NCI-H2171 treated with DMSO at 0.1 percent for 48 hours (cell line): ENCODE data around the gene RPTOR.
"Not testable (repeated sequence)": the region's sequence is repeated elsewhere in the genome, so short reads cannot be mapped to it uniquely, and the experiment has no call there.

Source experiments
- DNase-seq: peaks from one replicate; lab custom pipeline; 2025; lab: John Stamatoyannopoulos, UW

The RPTOR gene

DNA sequence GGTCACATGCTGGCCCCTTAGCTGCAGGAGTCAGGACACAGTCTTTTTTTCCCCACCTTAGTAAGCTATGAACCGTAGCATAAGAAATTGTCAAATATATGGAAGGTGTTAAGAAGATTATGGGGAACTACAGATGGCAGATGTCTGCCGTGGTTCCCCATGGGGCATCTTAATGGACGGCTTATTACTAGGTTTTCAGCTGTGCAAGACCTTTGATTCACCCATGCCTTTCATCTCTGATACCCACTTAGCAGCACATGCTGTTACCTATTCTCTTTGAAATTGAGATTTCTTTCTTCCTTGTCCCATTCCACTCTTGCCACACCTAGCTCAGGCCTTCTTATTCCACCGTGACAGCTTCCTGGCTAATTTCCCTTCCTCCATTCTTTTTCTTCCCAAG lies 70.7 kb downstream of the RPTOR start:
- peak; percentile 75 for DNase-seq

DNA sequence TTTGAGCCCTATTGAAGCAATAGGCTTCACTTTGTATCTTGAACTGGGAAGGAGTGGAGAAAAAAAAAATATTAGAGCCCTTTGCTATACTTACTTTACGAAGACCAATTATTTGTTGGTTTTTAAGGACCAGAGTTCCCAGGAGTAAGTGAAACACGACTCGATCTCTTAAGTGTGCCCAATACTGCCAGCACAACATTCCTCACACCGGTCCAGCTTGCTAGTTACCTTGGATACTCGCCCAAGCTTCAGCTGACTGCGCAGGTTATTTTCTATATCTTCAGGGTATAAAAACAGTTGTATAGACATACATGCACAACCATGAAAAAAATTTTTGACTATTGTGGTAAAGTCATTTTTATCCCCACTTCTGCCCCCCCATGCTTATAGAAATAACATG lies 72.1 kb downstream of the RPTOR start:
- DNase-seq: no peak

DNA sequence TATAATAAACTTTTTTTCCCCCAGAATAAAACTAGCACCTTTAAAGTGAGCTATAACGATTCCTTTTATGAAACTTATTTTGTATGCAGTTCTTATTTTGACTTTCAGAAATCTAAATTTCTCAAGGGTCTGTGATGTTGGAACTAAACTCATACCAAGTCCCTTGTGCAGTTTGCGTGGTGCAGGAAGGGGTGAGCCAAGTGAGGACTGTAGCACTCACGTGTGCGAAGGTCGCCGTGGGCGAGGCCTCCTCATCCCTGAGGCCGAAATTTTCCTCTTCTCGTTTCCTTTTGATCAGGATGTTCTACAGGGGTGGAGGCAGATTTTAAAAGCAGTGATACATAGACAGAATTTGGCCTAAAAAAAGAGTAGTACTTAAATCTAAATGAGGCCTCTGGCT lies 73.7 kb downstream of the RPTOR start:
- DNase-seq: no peak

DNA sequence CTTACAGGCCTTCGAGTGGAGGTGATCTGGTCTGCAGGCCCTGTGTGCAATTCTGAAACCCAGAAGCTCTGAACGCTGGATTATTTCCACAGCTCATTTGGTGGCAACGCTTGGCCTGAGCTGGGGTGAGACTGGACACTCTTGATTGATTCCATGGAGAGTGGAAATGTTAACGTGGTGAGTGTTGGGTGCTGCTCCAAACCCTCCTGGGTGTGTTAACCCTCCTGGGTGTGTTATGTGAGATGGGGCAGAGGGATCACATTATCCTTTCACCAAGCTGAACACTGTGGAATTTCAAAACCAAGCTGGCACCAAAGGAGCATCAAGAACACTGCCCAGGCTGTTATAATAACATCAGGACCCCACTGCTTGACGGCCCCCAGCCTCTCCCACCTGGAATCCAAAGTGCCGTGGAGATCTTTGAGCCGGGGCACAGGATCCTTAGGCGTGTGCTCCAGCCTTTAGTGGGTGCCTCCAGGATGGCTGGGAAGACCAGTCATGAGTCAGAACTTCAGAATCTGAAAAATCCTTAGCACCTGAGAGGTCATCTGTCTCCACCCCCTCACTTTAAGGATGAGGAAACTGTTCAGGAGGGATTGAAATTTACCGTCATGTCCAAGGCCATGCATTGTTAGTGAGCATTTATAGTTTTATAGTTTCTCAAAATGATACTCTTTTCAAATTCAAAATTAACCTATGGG lies 75.0 kb downstream of the RPTOR start:
- no peak for DNase-seq

DNA sequence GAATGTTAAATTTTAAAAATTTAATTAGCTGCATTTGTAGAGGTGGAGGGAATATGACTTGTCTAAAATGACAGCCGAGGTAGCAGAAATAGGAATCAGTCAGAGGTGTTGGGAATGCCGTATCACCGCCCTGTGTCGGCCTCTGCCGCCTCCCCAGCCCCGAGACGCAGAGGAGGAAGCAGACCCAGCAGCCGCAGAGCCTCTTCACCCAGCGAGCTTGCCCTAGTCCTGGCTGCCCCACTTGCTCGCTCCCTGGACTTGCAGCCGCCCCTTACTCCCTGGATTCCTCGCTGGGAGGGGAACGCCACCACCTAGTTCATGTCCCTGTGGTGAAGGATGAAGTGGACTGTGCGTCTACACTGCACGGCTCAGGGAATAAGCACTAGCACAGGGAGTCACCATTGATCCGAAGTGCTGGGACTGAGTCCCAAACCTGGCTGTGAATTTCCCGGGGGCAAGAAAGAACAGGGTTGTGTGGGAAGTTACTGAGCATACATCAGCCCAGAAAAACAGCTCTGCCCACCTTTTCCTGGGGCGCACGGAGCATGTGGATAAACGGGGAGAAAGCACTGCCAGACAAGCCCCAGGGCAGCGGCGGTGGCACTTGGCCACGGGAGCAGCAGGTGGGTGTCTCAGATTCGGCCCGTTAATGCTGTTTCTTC lies 76.8 kb downstream of the RPTOR start:
- no peak for DNase-seq

DNA sequence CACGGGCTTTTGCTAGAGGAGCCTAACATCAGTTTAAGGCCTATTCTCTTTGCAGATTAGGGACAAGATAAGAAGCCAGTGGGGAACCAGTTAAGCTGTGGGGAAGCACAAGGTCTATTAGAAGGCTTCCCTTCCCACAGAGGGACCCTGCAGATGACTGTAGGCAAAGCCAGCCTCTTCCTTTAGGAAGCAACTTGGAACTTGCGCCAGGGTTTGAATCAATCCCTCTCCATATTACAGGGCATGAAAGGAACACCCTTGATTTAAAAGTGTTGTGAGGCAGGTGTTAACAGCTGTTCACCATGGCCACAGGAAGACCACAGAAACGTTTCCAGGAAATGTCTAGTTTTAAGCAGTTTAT lies 77.3 kb downstream of the RPTOR start:
- no peak for DNase-seq

DNA sequence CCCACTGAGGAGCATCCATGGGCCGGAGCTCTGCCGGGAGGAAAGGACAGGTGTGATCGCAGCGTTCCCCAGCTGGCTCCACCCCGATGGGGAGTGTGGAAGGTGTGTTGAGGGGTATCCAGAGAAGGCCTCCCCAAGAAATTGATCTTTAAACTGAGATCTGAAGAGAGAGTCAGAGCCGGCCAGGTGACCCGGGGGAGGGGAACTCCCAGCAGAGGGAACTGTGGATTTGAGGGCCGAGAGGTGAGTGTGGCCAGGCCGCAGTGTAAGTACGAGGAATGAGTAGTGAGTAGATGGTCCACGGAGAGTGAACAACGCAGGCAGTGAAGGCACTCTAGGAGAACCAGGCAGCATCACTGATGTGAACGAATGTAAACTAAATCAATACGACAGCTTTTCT lies 80.2 kb downstream of the RPTOR start:
- no peak for DNase-seq

DNA sequence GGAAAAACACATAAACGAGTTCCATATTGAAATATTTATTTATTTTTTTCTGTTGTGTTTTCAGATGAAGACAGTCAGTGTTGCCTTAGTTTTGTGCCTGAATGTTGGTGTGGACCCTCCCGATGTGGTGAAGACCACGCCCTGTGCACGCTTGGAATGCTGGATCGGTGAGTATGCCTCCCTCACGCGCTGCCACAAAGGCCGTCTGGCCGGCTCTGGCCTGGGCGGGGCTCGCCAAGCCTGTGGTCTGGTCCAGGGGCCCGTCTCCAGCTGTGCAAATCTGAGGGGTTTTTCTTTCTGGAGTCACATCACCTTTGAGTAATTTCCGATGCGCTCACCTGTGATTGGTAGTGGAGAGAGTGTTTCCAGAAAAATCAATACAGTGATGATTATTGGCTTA lies 81.0 kb downstream of the RPTOR start:
- DNase-seq: no peak

DNA sequence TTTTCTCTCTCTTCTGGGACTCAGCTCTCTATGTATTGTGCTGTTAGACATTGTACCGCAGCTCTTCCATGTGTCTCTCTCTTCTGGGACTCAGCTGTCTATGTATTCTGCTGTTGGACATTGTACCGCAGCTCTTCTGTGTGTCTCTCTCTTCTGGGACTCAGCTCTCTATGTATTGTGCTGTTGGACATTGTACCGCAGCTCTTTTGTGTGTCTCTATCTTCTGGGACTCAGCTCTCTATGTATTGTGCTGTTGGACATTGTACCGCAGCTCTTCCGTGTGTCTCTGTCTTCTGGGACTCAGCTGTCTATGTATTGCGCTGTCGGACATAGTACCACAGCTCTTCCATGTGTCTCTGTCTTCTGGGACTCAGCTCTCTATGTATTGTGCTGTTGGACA lies 84.2 kb downstream of the RPTOR start:
- not testable (repeated sequence) for DNase-seq

DNA sequence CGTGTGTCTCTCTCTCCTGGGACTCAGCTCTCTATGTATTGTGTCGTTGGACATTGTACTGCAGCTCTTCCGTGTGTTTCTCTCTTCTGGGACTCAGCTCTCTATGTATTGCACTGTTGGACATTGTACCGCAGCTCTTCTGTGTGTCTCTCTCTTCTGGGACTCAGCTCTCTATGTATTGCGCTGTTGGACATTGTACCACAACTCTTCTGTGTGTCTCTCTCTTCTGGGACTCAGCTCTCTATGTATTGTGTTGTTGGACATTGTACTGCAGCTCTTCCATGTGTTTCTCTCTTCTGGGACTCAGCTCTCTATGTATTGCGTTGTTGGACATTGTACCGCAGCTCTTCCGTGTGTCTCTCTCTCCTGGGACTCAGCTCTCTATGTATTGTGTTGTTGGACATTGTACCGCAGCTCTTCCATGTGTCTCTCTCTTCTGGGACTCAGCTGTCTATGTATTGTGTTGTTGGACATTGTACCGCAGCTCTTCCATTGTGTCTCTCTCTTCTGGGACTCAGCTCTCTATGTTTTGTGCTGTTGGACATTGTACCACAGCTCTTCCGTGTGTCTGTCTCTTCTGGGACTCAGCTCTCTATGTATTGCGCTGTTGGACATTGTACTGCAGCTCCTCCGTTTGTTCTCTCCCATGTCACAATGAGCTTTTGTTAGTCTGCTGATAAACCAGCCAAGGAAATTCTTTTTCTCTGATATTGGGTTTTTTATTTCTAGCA lies 84.8 kb downstream of the RPTOR start:
- DNase-seq: no peak

DNA sequence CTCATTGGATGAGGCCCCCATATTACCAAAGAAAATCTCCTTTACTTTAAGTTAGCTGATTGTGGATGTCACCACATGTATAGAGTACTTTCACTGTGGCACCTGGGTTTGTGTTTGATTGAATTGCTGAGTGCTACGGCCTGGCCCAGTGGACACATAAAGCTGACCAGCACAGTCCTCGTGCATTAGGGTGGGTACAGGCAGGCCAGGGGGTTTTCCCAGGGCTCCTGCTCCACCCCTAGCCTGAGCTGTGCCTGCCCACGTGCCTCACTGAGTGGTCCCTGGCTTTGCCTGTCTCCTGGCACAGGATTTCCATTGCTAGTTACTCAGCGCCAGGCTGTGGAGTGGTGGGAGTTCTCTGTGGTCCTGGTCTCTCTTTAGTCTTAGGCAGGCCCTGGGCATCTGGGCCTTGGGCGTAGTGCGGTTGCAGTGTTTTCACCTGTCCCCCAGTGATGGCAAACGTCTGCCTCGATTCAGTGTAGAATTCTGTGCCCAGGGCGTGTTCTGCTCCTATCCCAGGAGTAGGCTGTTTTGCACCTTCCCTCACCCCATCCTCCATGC lies 86.0 kb downstream of the RPTOR start:
- DNase-seq: no peak

DNA sequence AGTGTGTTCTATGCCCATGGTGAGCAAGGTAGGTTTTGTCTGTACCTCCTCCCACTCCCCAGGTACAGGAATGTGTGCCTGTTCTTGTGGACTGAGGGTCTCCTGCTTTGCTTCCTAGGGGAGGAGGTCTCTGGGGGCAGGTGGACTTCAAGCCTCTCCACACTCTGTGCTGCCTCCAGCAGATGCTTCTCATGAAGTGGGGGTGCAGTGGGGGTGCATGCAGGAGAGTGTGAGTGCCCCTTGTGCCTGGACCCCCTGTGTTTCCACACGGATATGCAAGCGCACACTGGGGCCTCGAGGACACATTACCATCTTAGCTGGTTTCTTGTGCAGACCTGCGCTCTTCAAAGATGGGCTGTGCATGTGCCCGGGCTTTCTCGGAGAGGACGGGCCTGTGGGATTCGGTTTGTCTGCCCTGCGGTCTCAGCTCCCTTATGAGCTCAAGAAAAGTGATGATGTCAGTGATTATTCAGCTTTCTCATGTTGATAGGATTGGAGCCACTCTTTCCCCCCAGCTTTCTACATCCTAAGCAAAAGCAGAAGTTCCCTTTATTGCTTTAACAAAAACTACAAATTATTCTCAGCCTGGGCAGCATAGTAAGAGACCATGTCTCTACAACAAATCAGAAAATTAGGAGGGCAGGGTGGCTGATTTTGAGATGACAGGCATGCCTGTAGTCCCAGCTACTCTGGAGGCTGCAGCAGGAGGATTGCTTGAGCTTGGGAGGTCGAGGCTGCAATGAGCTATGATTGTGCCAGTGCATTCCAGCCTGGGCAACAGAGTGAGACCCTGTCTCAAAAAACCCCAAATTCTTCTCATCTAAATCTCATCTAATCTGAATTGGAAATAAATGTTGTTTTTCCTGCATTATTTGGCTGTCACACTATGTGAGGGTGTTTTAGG lies 86.8 kb downstream of the RPTOR start:
- no peak for DNase-seq

DNA sequence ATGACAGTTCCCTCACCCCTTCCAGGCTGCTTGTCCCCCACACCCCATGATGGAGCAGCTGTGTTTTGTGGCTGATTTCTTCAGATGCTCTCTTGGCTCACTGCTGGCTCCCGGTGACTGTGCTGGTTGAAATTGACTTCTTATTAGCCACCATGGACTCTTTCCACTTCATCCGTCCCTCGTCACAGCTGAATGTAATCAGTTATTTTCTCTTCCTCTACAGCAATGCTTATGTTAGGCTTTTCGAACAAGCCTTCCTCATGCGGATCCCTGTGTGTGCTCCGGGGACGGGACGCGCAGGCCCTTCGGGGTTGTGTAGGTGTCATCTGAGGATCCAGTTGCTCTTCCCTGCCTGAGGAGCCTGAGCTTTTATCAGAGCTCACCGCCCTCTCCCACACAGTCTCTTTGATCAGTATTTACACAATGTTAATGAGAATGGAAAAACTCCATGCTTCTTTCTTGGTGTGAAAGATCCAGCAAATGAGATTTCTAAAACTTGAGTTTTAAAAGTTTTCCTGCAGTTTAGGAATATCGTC lies 87.5 kb downstream of the RPTOR start:
- no peak for DNase-seq

DNA sequence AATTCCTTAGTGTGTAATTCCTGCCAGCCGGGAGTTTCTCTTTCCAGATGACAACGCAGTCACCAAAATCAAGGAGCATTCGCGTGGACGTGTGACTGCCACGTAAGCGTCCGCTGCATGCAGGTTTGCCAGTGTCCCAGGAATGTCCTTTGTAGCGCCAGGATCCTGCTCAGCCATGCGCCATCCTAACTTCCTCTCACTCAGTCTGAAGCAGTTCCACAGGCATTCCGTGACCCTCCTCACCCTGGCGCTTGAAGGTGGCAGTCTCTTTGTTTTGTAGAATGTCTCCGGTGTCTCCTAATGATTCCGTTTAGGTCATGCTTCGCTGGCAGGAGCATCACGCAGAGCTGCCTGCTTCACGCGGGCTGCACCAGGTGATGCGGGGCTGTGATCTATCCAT lies 88.6 kb downstream of the RPTOR start:
- peak; percentile 16 for DNase-seq

DNA sequence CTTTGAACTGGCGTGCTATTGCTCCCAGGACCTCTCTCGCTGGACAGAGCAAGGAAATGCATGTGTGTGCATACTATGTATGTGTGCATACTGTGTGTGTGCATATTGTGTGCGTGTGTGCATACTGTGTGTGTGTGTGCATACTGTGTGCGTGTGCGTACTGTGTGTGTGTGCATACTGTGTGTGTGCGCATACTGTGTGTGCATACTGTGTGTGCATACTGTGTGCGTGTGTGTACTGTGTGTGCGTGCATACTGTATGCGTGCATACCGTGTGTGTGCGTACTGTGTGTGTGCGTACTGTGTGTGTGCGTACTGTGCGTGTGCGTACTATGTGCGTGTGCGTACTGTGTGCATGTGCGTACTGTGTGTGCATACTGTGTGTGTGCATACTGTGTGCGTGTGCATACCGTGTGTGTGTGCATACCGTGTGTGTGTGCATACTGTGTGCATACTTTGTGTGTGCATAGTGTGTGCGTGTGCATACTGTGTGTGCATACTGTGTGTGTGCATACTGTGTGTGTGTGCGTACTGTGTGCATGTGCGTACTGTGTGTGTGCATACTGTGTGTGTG lies 89.4 kb downstream of the RPTOR start:
- DNase-seq: no peak

DNA sequence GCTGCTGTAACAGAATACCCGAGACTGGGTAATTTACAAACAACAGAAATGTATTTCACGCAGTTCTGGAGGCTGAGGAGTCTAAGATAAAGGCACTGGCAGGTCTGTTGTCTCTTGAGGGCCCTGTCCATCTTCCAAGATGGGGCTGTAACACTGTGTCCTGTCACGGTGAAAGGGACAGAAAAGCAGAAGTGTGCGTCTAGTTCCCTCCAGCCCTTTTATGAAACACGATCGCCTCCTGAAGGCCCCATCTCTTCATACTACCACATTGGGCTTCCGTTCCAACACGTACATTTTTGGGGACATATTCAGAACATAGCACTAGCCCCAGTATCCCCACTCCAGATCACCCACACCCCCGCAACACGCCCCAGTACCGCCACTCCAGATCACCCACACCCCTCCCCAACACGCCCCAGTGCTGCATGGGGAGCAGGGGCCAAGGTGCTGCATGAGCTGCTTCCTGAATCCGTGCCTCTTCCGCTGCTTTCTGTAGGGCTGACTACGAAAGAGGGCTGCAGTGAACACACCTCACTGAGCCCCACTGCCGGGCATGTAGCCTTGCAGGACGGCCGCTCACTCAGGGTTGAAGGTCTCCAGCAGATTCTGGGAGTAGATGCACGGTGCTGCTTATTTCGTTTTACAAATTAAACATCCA lies 91.9 kb downstream of the RPTOR start:
- DNase-seq: no peak

DNA sequence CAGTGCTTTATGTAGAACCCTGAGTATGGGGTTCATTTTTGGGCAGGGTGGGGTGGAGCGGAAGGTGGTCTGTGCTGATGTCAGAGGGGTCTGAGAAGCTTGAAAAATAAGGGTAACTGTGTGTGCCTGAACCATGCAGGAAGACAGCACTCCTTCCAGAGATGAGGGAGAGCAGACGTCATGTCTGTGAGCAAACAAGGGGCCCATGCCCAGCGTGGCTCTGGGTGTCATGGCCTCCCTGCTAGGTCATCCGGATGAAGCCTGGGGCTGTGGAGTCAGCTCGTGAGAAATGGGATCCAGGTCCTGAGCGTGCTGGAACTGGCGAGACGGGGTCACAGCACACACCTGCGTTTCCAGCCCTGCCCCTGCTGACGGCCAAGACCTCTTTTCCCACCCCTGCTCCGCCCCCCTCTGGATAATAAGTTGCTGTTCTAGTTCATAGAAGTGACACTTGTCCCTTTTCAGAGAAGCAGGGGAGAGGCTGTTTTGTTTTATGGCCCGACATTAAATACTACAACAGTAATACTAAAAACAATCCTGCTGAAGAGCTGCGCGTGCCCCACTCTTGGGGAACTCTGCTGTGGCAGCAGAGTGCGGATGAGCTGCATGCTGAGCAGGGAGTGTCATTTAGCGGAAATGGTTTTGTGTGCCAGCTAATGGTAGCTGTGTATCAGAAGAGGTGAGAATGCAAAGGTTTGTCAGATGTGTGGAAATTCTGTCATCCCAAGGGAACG lies 92.6 kb downstream of the RPTOR start:
- no peak for DNase-seq

DNA sequence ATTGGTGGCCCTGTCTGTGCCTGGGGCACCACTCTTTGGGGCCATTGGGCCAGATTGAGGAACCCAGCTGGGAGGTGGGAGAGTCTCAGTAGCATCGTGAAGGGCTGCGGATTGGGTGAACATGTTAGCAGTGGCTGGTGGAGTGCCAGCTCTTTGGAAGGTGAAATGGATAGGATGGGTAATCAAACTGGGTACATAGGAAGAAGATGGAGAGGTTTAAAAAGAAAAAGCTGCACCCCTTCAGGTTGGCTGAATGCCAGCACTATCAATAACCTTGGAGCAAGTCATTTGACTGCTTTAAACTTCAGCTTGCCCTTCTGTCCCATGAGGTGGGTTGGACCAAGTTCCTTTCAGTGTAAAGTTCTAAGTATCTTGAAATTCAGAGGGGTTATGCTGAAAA lies 95.0 kb downstream of the RPTOR start:
- DNase-seq: no peak

DNA sequence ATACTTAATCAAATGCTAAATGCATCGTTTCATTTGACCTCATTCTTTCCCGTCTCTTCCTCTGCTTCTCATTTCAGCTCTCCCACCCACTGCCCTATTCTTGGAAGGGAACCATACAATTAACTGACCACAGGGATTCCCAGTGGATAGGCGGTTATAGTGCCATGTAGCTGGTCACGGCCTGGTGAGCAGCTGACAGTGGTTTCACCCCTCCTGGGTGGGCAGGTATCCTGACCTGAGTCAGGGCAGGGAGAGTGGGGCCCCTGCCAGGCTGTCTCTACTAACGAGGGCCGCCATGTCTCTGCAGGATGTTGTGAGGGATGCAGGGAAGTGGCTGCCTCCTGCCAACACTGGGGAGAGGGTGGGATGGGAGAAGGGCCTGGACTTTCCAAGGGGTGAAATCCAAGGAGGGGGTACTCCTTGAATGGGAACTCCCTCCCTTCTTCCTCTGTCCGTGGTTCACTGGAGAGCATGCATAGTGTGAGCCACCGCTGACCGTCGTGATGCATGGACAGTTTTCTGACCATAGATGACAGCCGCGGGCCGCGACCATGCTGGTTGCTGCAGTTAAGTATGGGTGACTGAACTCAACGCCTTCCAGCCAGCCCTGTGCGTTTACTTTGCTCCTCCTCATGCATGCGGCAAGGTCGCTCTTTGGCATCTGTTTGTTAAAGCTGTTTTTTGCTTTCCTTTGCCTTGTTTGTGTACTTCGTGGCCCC lies 95.9 kb downstream of the RPTOR start:
- no peak for DNase-seq
